Pancreas (tissue), 10 donors: ENCODE measurements around the gene SKIC8. TPM values are rescaled to one million over a fixed set of nuclear protein-coding genes. Genes with fewer than 3 reads are reported as not detected.

Experiments
- ATAC-seq, 4 donors: fragments of 200-7000 bp; cut with Tn5 transposase; one replicate each; pipeline versions ENCODE4 v1.8.0 to v1.9.1; 2020; ENCODE audit warnings: mild to moderate bottlenecking in 4 of 4, moderate library complexity in 4 of 4
- DNase-seq, 6 donors: peaks; one replicate each; pipeline ENCODE4 v3.0.0-alpha.2; 2020
- FAIRE-seq: peaks from 2 replicates; lab custom pipeline; 2012; peaks lifted over from hg19 to GRCh38; lab: Jason Lieb, UNC
- H3K27ac ChIP-seq, 4 donors: fragments of 200-600 bp; sonication (generic); 1 replicate in 3 of 4; 2 replicates in 1 of 4; pipeline versions ENCODE4 v1.5.0 to v1.8.0; 2020
- H3K27me3 ChIP-seq, 4 donors: fragments of 200-600 bp; one replicate each; pipeline ENCODE4 v1.8.0; 2021
- H3K36me3 ChIP-seq, 3 donors: fragments of 200-600 bp; sonication (generic) in 1 of 3; one replicate each; pipeline versions ENCODE4 v1.5.0 to v1.8.0; 2020 to 2021
- H3K4me1 ChIP-seq, 3 donors: fragments of 200-600 bp; one replicate each; pipeline ENCODE4 v1.8.0; 2021
- H3K4me3 ChIP-seq, 4 donors: fragments of 200-600 bp; sonication (generic) in 2 of 4; one replicate each; pipeline versions ENCODE4 v1.5.0 to v1.8.0; 2020 to 2021
- H3K9me3 ChIP-seq, 4 donors: fragments of 200-600 bp; one replicate each; pipeline ENCODE4 v1.8.0; 2021
- WGBS, 2 donors: extraction: QIAGEN DNeasy Blood & Tissue Kit; methylation state at CpG; one replicate each; pipeline ENCODE4 v1.1.7; 2013; 5-methylcytosine and 5-hydroxymethylcytosine counted together
- intact Hi-C, 3 donors: fragments of 100-400 bp; cut with DNase I; formaldehyde crosslinking; loops; one replicate each; pipeline versions ENCODE4 v1.11.1 to v1.14.2; 2022
- polyA plus RNA-seq, 2 donors: library from polyadenylated mRNA; stranded (reverse); fragments of 200-250 nt; gene quantifications; one replicate each; pipeline ENCODE4 v1.2.3, GENCODE V29; 2013
- total RNA-seq, 6 donors: library from RNA; stranded (reverse); fragmentation: NEBNext Ultra II Directional in 4 of 6; extraction: Animal tissue kit (Norgen Biotek cat#: 25700) in 4 of 6; gene quantifications; one replicate each; pipeline versions ENCODE4 v1.2.1 to v1.2.4, GENCODE V29; 2021 to 2023
- TF ChIP-seq, protein P1 (sequence below), 4 donors: fragments of 200-600 bp; sonication (generic) in 3 of 4; IDR thresholded peaks; one replicate each; pipeline versions ENCODE4 v1.5.0 to v1.8.0; 2021; ENCODE audit warnings: antibody characterized with exemption in 4 of 4
- donor health status: healthy with polysubstance abuse.
- donor health status: DM: no; HTN: no; CAD: no; lungs with moderate emphysema.
- donor health status: DM: no; HTN: no; CAD: no.
- donor health status: control.
- donor health status: control.
- donor health status: Bipolar disorder and iron deficiency.
- donor health status: DM: yes; HTN: yes; CAD: no.
- donor health status: DM: no; HTN: no; CAD: no.
- donor health status: DM: no; HTN: no; CAD: no.
- donor health status: DM: yes; HTN: yes; CAD: no.

Gene SKIC8
- total RNA-seq (10 to 100 TPM; 17.2 to 25.4 (median 19.4) TPM), polyA plus RNA-seq (10 to 100 TPM; 27.2 to 44.6 TPM)

DNA sequence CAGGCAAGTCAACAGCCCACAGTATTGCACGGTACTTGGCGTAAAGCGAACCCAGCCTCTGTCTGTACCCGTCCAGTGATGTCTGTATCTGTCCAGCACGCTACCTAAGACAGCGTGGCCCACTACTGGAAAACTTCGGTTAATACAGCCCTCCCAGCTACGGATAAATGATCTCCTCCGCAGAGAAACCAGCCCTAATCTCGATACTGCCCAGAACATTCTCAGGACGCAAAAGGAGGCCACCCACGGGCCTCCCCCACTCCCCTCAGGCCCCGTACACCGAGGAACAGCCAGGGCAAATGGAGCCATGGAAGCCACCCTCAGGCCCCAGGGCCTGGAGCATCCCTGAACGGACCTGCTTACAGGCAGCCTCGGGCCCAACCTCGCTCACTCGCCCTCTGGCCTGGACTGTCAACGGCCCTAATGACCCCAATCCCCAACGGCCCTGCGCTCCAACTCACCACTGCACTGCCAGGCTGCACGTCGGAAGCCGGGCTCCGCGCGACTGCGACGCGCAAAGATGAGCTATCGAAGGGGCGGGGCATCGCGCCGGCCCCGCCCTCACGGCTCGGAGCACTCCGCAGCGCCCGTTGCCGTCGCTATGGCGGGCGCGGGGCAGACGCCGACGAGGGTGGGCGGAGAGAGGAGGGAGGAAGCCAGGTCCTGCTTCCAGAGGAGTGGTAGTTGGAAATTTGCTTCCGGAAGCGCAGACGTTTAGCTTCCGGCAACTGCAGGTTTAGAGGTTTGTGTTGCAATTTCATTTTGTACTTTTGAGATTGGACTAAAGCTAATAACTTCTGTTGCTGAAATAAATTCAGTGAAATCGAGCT, at the start of gene SKIC8:
SKIC8 (minus strand) TSS at position 509 of the 830 bp plus-strand sequence. CDS start 3,923 bp downstream, outside the sequence.
- H3K36me3 ChIP-seq = no peaks in the 10 kb centered on the region
- FAIRE-seq (peak; percentile 56), ATAC-seq (peak; percentile 99 to 100 (median 100)), DNase-seq (peak; percentile 90 to 97 (median 95))
- peaks cover 0 to 6% (median 0%) of the 10 kb centered on the region in 4 donors for H3K27me3 ChIP-seq
- TF ChIP-seq, protein P1, sequence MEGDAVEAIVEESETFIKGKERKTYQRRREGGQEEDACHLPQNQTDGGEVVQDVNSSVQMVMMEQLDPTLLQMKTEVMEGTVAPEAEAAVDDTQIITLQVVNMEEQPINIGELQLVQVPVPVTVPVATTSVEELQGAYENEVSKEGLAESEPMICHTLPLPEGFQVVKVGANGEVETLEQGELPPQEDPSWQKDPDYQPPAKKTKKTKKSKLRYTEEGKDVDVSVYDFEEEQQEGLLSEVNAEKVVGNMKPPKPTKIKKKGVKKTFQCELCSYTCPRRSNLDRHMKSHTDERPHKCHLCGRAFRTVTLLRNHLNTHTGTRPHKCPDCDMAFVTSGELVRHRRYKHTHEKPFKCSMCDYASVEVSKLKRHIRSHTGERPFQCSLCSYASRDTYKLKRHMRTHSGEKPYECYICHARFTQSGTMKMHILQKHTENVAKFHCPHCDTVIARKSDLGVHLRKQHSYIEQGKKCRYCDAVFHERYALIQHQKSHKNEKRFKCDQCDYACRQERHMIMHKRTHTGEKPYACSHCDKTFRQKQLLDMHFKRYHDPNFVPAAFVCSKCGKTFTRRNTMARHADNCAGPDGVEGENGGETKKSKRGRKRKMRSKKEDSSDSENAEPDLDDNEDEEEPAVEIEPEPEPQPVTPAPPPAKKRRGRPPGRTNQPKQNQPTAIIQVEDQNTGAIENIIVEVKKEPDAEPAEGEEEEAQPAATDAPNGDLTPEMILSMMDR (IDR thresholded peaks at IDR 0.05) = no peak
- intact Hi-C loops = no loop called here
- no peaks in the 10 kb centered on the region for H3K9me3 ChIP-seq
- 0 to 1% methylated on average over 55 of the region's 55 CpGs for WGBS, 2 donors
- H3K27ac ChIP-seq = peak within 1 kb of the TSS; percentile 50 to 70 (median 56)
- H3K4me3 ChIP-seq = peak within 1 kb of the TSS; percentile 81 to 93 (median 84)
- peaks cover 0 to 7% (median 0%) of the 10 kb centered on the region in 3 donors for H3K4me1 ChIP-seq

DNA sequence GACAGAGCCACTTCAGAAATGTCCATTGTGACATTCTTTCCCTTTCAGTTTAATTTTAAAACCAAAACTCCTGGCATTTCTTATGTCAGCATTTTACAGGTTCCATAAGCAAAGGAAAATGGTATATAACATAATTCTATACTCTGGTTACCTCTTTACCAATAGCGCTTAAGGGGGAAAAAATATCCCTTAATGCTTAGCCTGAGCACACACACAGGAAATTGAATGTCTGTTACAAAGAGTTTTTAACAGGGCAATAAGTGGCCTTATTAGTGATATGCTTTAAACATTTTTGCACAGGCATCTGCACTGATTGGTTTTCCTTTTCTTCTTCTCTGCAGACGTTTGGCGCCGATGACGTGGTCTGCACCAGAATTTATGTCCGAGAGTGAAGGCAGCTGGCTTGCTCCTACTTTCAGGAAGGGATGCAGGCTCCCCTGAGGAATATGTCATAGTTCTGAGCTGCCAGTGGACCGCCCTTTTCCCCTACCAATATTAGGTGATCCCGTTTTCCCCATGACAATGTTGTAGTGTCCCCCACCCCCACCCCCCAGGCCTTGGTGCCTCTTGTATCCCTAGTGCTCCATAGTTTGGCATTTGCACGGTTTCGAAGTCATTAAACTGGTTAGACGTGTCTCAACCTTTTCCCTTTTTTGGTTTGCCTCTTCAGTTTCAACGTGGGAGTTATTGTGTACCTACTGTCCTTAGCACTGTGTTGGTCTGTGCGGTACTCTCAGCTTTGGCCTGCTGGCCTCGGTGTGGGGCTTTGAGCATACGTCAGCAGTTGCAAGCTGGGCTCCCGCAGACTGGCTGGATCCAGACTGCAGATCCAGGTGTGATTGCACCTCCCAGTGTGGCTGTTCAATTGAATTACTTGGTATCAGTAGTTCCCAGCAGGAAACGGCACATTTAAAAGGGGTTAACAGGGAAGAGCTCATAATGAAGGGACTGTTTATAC, 48.5 kb upstream of the SKIC8 start:
- no peaks in the 10 kb centered on the region for H3K27me3 ChIP-seq
- intact Hi-C loops = no loop called here
- H3K27ac ChIP-seq = no peak overlapping the region
- TF ChIP-seq, protein P1 (IDR thresholded peaks at IDR 0.05) = no peak
- WGBS, 2 donors = 48 to 54% methylated on average over 17 of the region's 17 CpGs
- DNase-seq (no peak), FAIRE-seq (no peak), ATAC-seq (peak in 2 of 4 donors; percentile 37 to 44)
- H3K36me3 ChIP-seq = no peaks in the 10 kb centered on the region
- H3K9me3 ChIP-seq = no peaks in the 10 kb centered on the region
- H3K4me3 ChIP-seq = no peak overlapping the region
- no peaks in the 10 kb centered on the region for H3K4me1 ChIP-seq

DNA sequence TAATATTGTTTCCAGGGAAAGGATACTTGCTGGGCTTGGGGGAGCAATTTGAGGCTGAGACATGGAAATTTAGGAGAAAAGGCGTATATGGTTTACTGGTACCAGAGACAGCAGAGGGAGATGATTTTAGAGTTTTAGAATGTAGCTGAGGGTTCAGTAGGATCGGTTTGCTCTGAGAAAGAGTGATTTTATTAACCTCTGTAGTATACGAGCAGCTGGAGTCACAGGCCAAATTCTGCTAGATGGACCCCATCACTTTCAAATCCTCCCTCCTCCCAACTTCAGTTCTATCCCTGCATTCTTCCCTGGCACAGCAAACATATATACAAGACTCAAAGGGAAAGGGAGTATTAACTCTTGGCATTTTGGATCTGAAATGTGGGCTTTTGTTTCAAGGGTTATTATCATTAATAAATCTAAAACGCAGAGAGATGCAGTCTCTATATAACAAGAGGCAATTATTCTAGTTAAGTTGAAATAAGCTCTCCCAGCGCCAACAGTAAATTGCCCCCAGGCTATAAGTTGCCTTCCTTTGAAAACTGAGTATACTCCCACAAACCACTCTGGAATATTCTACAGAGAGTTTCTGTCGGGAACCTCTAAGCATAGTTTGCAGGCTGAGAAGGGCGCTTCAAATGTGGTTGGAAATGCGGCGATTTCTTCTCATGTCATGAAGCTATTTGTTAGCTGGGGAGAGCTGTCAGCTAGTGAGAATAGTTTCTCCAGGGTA, 46.2 kb upstream of the SKIC8 start:
- no peaks in the 10 kb centered on the region for H3K36me3 ChIP-seq
- 68 to 79% methylated on average over 9 of the region's 9 CpGs for WGBS, 2 donors

More for the DNA sequence above, 46.2 kb upstream of the SKIC8 start:
- Histone ChIP-seq H3K4me3 (no peak overlapping the region), H3K27me3 (peaks cover 0 to 10% (median 0%) of the 10 kb centered on the region in 4 donors), H3K4me1 (no peaks in the 10 kb centered on the region), H3K27ac (no peak overlapping the region), H3K9me3 (no peaks in the 10 kb centered on the region)
- ATAC-seq (no peak), FAIRE-seq (no peak), DNase-seq (no peak)
- intact Hi-C loops = no loop called here
- TF ChIP-seq, protein P1 (IDR thresholded peaks at IDR 0.05) = no peak
